Measurements from ENCODE around the gene SMAP2.
A peak's percentile ranks its signal among the peaks of the same experiment; 100 is the strongest.

SMAP2 gene

DNA sequence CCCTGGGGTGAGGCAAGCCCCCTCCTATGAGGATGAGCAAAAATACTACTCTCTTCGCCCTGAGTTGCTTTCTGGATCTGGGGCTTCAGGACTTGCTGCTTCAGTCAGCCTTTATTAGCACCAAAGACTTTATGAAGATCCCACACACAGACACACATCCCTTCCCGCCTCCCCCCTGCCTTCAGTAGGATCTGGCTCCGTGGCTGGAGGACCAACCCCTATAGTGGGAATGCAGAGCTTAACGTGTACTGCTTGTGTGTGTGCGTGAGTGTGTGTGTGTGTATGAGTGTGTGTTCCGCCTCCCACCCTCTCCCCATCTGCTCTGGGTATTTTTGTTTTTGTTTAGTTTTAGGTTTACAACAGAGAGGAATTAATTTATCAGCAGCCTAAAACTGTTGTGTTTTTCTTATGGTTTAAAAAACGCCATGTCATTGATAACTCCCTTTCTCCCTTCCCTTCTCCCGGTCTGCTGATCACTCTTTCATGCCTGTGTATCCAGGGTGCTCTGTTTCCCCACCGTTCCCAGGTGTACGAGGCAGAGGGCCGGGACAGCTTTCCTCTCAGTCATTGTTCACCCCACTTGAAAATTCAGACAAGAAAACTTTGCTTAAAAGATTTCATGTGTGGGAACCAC lies 49.2 kb downstream of the SMAP2 start:
- no peak for DNase-seq

DNA sequence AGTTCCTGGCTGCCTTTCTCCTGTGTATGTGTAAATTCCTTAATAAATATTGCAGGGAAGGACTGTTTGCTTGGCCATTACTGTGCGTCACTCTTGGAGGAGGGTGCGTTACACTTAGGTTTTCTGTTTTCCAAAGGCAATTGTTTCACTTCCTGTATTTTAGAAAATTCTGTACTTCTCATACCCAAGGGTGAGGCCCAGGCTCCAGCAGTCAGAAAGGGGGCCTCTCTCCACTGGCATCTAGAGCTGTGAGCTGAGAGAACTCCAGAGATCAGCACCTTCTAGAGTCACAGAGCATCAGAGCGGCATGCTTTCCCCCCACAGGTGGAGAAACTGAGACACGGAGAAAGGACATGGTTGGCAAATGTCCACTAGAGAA lies 49.7 kb downstream of the SMAP2 start:
- peak; percentile 14 for DNase-seq

DNA sequence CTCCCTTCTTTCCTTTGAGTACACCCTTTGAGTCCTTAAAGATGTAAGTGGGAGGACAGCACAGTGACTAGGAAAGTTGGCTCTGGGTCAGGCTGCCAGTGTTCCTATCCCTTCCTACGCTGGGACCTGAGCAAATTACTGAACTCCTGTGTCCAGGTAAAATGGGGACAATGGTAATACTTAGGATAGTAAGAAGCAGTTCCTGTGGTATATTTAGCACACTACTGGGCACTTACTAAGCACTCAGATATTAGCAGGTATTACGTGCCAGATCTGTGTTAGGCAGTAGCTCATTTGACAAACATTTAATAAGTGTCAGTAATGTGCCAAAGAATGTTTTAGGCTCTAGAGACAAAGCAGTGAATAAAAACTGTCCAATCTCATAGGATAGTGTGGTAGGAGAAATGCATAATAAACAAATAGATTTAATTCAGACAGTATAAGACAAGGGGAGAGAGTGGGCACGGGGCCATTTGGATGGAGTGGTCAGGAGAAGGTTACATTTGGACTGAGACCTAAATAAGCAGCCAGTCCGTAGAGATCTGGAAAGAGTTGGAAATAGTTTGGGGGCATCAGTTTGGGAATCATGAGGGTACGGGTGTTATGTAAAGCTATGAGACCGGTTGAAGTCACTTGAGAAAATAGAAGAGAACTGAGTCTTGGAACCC lies 50.6 kb downstream of the SMAP2 start:
- DNase-seq = no peak

DNA sequence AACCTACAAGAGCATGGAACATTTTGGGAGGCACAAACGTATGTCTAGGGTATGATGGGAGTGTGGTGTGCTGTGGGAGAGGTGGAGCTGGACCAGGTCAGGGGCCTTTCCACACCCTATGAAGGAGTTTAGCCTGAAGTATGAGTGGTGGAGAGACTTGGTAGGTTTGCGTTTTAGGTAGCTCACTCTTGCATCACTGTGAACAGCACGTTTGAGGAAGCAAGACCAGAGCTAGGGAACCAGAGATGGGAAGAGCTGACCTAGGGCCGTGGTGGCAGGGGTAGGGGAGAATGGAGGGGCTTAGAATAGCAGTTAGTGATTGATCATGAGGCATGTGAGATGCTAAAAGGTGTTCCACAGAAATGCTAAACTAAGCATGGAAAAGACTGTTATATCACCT lies 51.7 kb downstream of the SMAP2 start:
- no peak for DNase-seq

DNA sequence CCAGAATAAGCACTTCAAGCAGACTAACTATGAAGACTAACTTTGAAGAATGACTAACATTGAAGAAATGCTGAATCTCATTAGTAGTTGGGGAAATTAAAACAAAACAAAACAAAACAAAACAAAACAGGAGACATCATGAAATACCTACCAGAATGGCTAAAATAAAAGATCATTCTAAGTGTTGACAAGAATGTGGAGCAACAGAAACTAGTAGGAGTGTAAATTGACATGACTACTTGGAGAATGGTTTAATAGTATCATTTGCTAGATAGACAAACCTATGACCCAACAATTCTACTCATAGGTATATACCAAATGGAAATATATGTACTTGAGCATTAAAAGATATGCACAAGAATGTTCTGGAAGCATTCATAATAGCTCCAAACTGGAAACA lies 57.9 kb downstream of the SMAP2 start:
- no peak for DNase-seq

DNA sequence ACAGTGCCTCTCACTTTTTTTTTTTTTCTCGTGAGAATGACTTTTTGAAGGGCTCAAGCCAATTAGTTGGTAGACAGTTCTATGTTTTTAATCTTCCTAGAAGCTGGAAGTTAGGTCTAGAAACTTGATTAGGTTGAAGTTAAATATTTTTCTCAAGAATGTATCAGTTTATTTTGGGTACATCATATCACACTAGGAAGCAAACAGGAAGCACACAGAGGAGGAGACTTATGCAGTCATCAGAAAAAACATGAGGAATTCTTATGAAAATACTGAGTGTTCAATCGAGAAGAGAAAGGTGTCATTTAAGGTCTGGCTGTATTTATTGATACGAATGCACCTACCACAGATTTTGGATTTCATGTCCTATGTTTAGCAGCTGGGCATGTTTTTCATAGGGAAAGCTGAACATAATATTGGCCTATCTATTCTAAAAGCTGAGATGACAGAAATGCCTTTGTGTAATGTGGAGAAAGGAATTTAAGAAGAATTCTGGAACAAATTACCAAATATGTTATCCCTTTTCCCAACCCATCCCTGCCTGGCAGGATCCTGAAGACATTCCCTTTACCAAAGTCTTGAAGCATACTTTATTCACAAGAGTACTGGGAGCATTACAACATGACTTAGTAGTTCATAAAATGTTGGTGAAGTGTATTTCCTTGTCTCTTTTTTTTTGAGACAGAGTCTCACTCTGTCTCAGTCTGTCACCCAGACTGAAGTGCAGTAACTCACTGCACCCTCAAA lies 59.3 kb downstream of the SMAP2 start:
- DNase-seq = no peak

DNA sequence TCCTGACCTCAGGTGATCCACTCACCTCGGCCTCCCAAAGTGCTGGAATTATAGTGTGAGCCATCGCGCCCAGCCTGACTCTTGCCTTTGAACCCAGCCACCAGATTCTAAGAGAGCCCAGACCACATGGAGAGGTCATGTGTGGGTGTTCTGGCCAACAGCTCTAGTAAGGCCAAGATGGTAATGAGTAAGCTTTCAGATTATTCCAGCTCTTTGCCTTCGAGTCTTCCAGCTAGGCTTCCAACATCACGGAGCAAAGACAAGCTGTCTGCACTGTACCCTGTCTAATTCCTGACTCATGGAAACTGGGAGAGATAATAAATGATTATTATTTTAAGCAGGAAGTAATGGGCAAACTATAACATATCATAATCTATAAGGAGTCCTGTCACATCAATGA lies 61.9 kb downstream of the SMAP2 start:
- no peak for DNase-seq

DNA sequence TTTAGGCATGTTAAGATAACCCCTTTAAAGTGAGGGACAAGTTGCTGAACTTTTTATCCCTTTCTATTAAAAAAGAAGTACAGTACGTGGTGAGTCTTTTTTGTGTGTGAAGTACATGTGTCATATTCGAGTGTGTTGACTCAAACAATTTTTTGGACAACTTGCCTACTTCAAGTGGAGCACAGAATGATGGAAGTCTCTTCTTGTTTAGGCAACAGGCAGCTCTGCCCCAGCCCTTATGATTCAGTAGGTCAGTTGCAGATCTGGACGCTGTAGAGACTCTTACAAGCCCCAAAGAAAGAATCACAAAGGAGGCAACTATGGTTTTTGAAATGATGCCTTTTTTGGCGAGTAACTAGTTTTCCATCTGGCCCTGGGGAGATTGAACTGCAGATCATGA lies 62.3 kb downstream of the SMAP2 start:
- DNase-seq = no peak

DNA sequence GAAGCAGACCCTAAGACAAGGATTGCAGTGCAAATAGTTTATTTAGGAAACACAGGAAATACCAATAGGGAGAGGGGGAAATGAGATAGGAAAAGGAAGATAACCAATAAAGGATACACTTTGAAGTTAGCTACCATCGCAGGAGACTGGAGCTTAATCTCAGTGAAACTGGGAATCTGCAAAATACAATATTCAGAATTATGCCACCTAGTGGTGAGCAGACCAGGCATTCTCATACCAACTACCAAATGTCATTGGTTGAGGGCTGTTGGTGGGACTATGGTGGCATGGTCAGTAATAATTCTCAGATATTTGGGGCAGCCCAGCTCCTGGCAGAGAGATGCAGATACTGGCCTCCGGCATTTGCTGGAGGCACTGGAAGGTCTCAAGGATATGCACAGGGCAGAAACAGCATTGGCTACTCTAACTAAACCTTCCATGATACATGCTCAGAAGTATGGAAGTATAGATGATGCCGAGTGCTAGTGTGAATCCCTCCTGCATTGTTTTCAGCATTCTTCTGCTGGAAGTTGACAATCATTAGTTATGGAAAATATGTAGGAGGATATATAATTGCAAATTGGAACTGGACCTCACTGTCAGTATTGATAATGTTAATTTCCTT lies 65.0 kb downstream of the SMAP2 start:
- peak; percentile 49 for DNase-seq

DNA sequence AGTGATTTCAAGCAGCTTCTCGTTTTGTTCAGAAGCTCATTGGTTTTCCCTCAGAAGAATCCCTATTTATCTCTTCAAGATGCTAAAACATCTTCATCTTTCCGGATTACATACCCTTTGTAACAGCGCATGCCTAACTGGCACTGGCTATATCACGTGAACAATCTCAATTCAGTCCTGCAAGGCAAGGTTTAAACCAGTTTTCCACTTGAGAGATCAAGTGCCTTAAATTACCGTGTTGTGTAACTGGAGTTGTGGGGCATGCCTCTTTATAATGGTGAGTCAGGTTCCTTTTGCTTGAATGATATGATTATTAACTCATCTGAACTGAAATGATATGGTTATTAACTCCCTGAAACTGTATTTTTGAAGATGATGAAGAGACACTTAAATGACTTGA lies 65.7 kb downstream of the SMAP2 start:
- DNase-seq = no peak

DNA sequence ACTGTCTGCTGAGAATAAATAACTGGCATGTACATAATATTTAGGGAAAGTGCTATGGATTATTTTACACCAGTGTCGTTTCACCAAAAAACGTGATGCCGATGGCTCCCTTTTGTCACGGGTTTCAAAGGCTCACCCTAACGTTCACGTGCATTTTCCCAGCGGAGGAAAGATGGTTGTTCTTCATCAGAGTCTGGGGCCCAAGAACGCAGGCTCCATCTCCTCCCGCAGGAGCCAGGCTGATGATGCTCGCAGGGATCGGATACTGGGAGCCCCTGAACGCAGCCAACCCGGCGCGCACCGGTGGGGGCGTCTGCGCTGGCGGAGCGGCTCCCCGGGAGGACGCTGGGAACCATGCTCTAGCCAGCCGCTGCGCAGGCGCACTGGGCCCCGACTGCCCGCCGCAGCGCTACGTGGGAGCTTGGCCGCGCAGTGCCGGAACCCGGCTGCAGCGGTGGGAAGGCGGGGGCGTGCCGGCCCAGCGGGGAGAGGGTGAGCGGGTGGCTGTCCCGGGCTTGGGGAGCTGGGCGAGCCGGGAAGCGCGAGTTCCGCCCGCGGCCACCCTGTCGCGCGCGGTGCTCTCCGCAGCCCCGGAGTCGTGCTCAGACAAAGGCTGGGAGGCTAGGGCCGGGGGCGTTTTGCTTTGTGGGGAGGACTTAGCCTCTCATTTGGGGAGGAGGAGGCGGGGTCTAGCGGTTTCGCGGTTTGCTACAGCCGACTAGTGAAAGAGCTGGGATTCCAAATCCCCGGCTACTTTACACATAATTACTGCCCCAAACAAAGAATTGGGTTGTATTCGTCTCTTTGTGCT lies 76.4 kb downstream of the SMAP2 start, which contains the start of gene ZFP69B:
TSS of gene ZFP69B (plus strand) at position 793 of the 811 bp plus-strand sequence. CDS start 486 bp downstream, outside the sequence.
- DNase-seq = peak; percentile 94

DNA sequence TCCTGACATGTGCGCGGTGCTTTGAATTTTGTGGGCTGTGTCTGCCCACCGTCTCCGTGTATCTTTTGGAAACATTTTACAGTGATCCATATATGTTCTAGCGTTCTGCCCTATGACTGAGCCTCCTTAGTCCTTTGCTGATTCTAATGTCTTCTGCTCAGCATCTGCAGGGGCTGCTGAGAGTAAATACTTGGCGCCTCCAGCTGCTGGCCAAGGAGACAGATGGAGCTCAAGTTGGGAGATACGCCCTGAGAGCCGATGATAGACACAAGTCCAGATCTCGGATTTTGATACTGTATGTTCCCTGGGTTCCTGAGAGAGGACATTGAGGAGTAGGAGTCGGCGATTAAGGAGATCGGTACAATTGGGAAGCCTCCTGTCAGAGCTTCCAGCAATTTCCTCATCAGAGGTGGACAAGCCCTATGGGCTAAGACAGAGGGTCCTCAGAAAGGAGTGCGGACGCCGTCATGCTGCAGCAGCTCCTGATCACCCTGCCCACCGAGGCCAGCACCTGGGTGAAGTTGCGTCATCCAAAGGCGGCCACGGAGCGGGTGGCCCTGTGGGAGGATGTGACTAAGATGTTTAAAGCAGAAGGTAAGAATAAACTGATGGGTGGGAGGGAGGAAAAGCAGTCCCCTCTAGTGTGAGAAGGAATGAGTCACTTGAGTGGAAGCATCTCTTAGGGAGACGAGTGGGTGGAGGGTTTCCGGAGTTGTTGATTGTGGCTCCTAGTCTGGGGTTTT lies 77.1 kb downstream of the SMAP2 start:
- peak; percentile 27 for DNase-seq

DNA sequence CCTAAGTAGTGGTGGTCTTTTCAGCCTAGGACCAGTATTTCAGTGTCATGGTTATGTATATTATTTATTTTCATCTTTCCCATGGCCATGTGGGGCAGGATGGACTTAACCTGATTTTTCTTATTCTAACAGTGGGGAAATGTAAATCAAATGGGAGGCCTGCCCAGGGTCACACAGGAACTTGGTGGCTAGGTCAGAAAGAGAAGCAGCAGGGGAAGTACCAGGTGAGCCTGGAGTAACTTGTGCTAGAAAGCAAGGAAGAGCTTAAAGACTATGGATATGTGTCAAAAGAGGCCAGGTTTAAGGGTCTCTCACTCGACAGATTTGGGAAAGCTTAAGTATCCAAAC lies 77.7 kb downstream of the SMAP2 start:
- no peak for DNase-seq

DNA sequence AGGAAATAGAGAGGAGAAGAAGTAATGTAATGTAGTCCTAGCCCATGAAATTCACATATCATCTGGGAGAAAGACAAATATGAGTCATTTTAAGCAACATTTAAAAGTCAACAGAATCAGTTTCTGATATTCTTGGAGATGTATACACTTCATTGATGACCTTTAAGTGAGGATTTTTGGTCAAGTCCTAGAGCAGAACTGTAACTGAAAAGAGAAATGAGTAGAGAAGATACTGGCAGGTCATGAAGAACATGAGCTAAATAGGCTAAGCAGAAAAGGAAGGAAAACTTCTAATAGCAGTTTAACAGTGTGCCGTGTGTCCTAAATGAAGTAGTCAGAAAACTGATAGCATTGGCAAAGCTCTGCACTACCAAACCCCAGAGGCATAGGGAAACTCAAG lies 81.3 kb downstream of the SMAP2 start:
- no peak for DNase-seq

DNA sequence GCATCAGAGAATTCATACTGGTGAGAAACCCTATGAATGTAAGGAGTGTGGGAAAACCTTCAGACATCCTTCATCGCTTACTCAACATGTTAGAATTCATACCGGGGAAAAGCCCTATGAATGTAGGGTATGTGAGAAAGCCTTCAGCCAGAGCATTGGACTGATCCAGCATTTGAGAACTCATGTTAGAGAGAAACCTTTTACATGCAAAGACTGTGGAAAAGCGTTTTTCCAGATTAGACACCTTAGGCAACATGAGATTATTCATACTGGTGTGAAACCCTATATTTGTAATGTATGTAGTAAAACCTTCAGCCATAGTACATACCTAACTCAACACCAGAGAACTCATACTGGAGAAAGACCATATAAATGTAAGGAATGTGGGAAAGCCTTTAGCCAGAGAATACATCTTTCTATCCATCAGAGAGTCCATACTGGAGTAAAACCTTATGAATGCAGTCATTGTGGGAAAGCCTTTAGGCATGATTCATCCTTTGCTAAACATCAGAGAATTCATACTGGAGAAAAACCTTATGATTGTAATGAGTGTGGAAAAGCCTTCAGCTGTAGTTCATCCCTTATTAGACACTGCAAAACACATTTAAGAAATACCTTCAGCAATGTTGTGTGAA lies 89.5 kb downstream of the SMAP2 start:
- no peak for DNase-seq

DNA sequence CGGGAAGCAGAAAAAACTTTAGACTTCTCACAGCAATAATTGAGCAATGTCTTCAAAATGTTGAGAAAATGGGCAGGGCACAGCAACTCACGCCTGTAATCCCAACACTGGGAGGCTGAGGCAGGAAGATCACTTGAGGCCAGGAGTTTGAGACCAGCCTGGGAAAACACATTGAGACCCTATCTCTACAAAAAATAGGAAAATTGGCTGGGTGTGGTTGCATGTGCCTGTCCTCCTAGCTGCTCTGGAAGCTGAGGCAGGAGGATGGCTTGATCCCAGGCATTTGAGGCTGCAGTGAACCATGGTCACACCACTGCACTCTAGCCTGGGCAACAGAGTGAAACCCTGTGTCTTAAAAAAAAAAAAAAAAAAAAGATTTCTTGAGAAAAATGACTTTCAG lies 95.8 kb downstream of the SMAP2 start:
- no peak for DNase-seq

Data from midbrain (tissue), 1 donor.